AG10803 (cell line): ENCODE data around the gene NPHP4.

ENCODE experiments used
- DNase-seq: peaks from one replicate; pipeline ENCODE4 v3.0.0; 2010; ENCODE audit warnings: low read depth
- H3K4me3 ChIP-seq: 2 replicates; pipeline ENCODE4 v1.5.1; 2011; ENCODE audit warnings: mild to moderate bottlenecking, low read length, control low read depth
- TF ChIP-seq, protein P1 (sequence below): conservative IDR thresholded peaks from 2 replicates; pipeline ENCODE4 v1.5.1; 2011; ENCODE audit warnings: mild to moderate bottlenecking, low read length, control low read depth, inconsistent platforms

Gene NPHP4

DNA sequence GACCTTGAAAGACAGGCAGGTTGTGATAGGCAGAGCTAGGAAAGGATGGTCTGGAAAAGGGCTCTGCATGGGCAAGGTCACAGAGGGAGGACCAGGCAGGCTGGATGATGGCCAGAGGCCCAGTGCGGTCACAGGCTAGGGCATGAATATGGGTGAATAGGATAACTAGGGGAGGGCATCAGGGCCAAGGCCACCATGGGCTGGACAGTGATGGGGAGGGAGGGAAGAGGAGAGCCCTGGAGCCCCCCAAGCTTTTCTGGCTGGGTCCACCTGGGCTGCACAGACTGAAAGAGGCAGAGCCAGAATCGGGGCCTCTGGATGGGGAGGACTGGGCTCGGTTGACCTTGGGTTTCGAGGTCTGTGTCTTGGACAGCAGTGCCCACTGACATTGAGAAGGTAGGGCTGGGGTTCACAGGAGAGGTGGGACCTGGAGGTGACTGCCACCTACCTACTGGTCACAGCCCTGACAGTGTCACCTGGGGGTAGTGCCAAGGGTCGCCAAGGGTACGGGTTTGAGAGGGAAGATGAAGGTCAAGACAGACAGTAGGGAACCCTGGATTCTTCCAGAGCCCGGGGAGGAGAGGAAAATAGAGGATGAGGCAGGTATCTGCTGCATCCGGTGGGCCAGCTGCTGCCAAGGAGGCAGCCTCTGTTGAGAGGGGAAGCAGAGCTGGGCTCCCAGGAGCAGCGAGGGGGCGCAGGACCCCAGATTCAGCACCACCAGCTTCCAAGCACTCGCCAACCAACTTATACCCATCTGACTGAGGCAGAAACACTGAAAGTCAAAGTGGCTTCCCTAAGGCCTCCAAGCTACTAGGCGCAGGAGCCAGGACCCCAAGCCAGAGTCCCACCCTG, 6.1 kb upstream of the NPHP4 start:
- no peak overlapping the region for H3K4me3 ChIP-seq
- TF ChIP-seq, protein P1, sequence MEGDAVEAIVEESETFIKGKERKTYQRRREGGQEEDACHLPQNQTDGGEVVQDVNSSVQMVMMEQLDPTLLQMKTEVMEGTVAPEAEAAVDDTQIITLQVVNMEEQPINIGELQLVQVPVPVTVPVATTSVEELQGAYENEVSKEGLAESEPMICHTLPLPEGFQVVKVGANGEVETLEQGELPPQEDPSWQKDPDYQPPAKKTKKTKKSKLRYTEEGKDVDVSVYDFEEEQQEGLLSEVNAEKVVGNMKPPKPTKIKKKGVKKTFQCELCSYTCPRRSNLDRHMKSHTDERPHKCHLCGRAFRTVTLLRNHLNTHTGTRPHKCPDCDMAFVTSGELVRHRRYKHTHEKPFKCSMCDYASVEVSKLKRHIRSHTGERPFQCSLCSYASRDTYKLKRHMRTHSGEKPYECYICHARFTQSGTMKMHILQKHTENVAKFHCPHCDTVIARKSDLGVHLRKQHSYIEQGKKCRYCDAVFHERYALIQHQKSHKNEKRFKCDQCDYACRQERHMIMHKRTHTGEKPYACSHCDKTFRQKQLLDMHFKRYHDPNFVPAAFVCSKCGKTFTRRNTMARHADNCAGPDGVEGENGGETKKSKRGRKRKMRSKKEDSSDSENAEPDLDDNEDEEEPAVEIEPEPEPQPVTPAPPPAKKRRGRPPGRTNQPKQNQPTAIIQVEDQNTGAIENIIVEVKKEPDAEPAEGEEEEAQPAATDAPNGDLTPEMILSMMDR: no peak
- no peak for DNase-seq

DNA sequence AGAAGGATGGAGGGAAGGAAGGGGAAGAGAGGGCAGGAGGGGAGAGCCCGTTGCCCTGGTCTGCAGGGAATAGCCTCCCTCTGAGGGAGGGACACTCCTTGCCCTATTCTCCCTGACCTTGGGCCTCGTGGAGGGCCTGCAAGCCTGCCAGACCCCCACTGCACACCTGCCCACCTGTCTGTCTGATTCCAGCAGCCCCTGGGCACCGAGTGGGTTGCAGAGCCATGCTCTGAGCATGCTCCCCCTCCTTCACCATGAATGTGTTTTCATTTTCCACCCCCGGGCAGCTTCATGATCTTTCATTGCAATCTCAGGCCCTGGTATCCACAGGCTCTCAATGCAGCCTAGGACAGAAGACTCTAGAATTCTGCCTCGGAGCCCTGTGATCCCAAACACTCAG, 5.1 kb upstream of the NPHP4 start:
- DNase-seq: no peak
- TF ChIP-seq, protein P1: no peak
- H3K4me3 ChIP-seq: no peak overlapping the region

DNA sequence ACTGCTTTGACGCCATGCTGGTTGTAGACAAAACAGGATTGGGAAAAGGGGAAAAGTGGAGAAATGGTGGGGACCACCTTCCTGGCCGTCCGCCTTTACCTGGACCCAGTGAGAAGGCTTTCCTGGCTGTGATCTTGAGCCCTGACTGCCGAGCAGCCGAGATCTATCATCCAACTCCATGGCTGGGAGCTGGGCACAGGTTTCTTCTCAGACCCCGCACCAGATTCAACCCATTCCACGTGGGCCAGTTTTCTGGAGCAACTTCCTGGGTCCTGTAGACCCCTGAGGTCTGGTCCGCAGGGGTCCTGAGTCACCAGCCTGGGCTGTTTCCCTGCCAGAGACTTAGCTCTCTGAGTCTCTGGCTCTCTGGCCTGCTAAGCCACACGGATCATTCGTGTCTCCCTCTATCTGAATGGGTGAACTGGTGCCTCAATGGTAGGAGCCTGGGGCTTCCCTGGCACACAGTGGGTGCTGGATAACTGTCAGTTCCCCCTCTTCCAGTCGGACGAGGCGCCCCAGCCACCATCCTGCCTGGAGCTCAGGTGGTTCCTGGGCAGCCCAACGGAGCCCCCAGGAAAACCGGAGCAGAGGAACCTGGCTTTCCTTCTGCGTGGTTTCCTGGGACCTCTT, 4.5 kb upstream of the NPHP4 start:
- TF ChIP-seq, protein P1: no peak
- DNase-seq: no peak
- no peak overlapping the region for H3K4me3 ChIP-seq

- H3K4me3 ChIP-seq: no peak overlapping the region
- TF ChIP-seq, protein P1: no peak
- no peak for DNase-seq
These were observed 3.8 kb upstream of the NPHP4 start for GRCh38 chr1:5995871-5996630.

DNA sequence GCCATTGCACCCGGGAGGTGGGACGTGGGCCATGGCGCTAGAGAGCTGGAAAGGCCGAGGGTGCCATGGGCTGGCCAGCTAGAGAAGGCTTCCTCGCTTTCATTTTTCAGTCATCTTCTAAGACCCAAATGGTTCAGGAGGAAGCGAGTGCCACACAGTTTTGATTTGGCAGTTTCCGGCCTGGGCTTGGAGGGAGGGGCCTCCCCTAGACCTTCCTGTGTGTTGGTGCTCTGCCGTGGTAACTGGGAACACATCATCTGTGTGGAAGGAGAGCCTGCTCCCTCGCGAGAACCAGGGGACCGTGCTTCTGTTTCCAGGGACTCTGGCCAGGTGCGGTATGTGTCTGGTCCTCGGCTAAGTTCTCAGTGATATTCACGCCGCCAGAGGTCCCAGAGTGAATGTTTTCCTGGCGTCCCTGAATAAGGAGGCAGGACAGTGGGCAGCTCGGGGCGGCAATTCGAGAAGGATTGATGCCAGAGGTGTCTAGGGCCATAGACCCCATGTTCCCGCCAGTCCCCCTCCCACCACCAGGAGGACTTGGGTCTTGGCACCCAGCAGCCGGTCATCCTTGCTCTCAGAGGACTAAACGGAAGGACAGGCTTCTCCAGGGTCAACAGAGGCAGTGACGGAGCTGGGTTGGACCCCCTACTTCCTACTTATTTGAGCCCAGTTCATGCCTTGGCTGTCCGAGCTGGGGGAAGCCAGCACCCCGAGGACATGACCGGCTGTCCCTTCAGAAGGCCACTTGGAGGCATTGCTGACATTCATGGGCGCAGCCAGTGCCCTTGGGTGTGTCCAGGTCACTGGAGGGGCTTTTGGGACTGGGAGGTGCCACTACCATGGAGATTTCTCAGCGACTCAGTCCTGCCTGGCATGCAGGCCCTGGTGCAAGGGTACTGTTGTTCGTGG, 2.7 kb upstream of the NPHP4 start:
- no peak overlapping the region for H3K4me3 ChIP-seq
- DNase-seq: no peak
- TF ChIP-seq, protein P1: no peak
